ENCODE data around the gene TREM1. TPM values are rescaled to one million over a fixed set of nuclear protein-coding genes. Genes with fewer than 3 reads are reported as not detected.

Gene TREM1
- total RNA-seq, 1 experiment from 2014 or later: not detected

Other genes with a start within 250 kb of the TREM1 start
- gene UNC5CL, start 247.5 kb downstream of the TREM1 start, total RNA-seq (2014; rRNA removed; shearing (Covaris generic)): 0.11 TPM in 1 of 2 replicates, not detected in the other
- not detected in 2 replicates for gene TSPO2, start 244.2 kb downstream of the TREM1 start, total RNA-seq (2014; rRNA removed; shearing (Covaris generic))
- not detected in 2 replicates for gene APOBEC2, start 233.5 kb downstream of the TREM1 start, total RNA-seq (2014; rRNA removed; shearing (Covaris generic))
- gene OARD1, start 214.3 kb downstream of the TREM1 start, total RNA-seq (2014; rRNA removed; shearing (Covaris generic)): 28.8 and 29.0 TPM in 2 replicates
- 9.1 and 13.1 TPM in 2 replicates for gene NFYA, start 213.7 kb downstream of the TREM1 start, total RNA-seq (2014; rRNA removed; shearing (Covaris generic))
- not detected in 2 replicates for gene TREML1, start 132.3 kb downstream of the TREM1 start, total RNA-seq (2014; rRNA removed; shearing (Covaris generic))
- gene TREM2, start 123.6 kb downstream of the TREM1 start, total RNA-seq (2014; rRNA removed; shearing (Covaris generic)): not detected in 2 replicates
- not detected in 2 replicates for gene TREML2, start 85.5 kb downstream of the TREM1 start, total RNA-seq (2014; rRNA removed; shearing (Covaris generic))
- not detected in 2 replicates for gene TREML4, start 58.3 kb downstream of the TREM1 start, total RNA-seq (2014; rRNA removed; shearing (Covaris generic))
- gene NCR2, start 48.9 kb upstream of the TREM1 start, total RNA-seq (2014; rRNA removed; shearing (Covaris generic)): not detected in 2 replicates

Measured in Daoy (cell line).